Stimulated activated CD8-positive, alpha-beta memory T cell treated with anti-CD3 and anti-CD28 coated beads, Interleukin-15, amount 100 ng/mL, for 24 hours (primary cell): ENCODE data around the gene SYNE2.
"Not testable (repeated sequence)": the region's sequence is repeated elsewhere in the genome, so short reads cannot be mapped to it uniquely, and the experiment has no call there.

Experiments
- DNase-seq: peaks from one replicate; pipeline ENCODE4 v3.0.0-alpha.2; 2020; ENCODE audit warnings: low read depth

The SYNE2 gene

GRCh38 chr14:64197996-64198395, 345.2 kb downstream of the SYNE2 start:
- no peak for DNase-seq

- no peak for DNase-seq
Measured at GRCh38 chr14:64198486-64198885, 345.7 kb downstream of the SYNE2 start.

- no peak for DNase-seq
Measured at GRCh38 chr14:64200170-64200569, 347.4 kb downstream of the SYNE2 start.

- no peak for DNase-seq
Measured at GRCh38 chr14:64201296-64201695, 348.5 kb downstream of the SYNE2 start.

- DNase-seq: no peak
Measured at GRCh38 chr14:64201921-64202545, 349.2 kb downstream of the SYNE2 start.

- no peak for DNase-seq
Measured at GRCh38 chr14:64202716-64203115, 349.9 kb downstream of the SYNE2 start.

- DNase-seq: no peak
Measured at GRCh38 chr14:64203366-64204006, 350.7 kb downstream of the SYNE2 start.

- DNase-seq: no peak
Measured at GRCh38 chr14:64208261-64208660, 355.5 kb downstream of the SYNE2 start.

- no peak for DNase-seq
Measured at GRCh38 chr14:64208981-64209380, 356.2 kb downstream of the SYNE2 start.

- DNase-seq: no peak
Measured at GRCh38 chr14:64209444-64210131, 356.8 kb downstream of the SYNE2 start.

- DNase-seq: no peak
Measured at GRCh38 chr14:64210216-64210615, 357.4 kb downstream of the SYNE2 start.

- DNase-seq: not testable (repeated sequence)
Measured at GRCh38 chr14:64210912-64211311, 358.1 kb downstream of the SYNE2 start.

- DNase-seq: no peak
Measured at GRCh38 chr14:64212666-64213065, 359.9 kb downstream of the SYNE2 start.

GRCh38 chr14:64213086-64213485, 360.3 kb downstream of the SYNE2 start:
- no peak for DNase-seq

GRCh38 chr14:64213853-64214570, 361.2 kb downstream of the SYNE2 start:
- no peak for DNase-seq

- DNase-seq: no peak
Measured at GRCh38 chr14:64215274-64215673, 362.5 kb downstream of the SYNE2 start.

GRCh38 chr14:64215978-64216377, 363.2 kb downstream of the SYNE2 start:
- DNase-seq: no peak

GRCh38 chr14:64217308-64217707, 364.5 kb downstream of the SYNE2 start:
- DNase-seq: no peak

- no peak for DNase-seq
Measured at GRCh38 chr14:64217834-64218233, 365.0 kb downstream of the SYNE2 start.

GRCh38 chr14:64218344-64219240, 365.8 kb downstream of the SYNE2 start:
- DNase-seq: no peak

- no peak for DNase-seq
Measured at GRCh38 chr14:64220056-64220455, 367.3 kb downstream of the SYNE2 start.

- DNase-seq: no peak
Measured at GRCh38 chr14:64220466-64220865, 367.7 kb downstream of the SYNE2 start.
